Bronchial epithelial cell (primary cell): ENCODE results near the gene SLC36A1. TPM values are rescaled to one million over a fixed set of nuclear protein-coding genes. Genes with fewer than 3 reads are reported as not detected.
A peak's percentile ranks its signal among the peaks of the same experiment; 100 is the strongest.

ENCODE experiments used
- DNase-seq: peaks from one replicate; pipeline ENCODE4 v3.0.0-alpha.2; 2010; ENCODE audit warnings: low read depth
- FAIRE-seq: peaks from 2 replicates; lab custom pipeline; 2011; peaks lifted over from hg19 to GRCh38; lab: Jason Lieb, UNC
- H3K27me3 ChIP-seq: 2 replicates; pipeline ENCODE4 v1.5.1; 2011; ENCODE audit warnings: low read length; ENCODE audit not compliant: control insufficient read depth, insufficient read depth
- H3K36me3 ChIP-seq: 2 replicates; pipeline ENCODE4 v1.5.1; 2011; ENCODE audit warnings: low read length; ENCODE audit not compliant: control insufficient read depth, insufficient read depth
- H3K4me3 ChIP-seq: 2 replicates; pipeline ENCODE4 v1.5.1; 2011; ENCODE audit warnings: mild to moderate bottlenecking, low read depth, low read length, control low read depth
- total RNA-seq: library from RNA; depleted of rRNA; stranded (reverse); fragments of >200 nt; gene quantifications from 2 replicates; pipeline ENCODE4 v1.2.1, GENCODE V29; 2014
- TF ChIP-seq, protein P1 (sequence below): IDR thresholded peaks from 2 replicates; pipeline ENCODE4 v1.5.1; 2011; ENCODE audit warnings: mild to moderate bottlenecking, moderate library complexity, low read length, control low read depth, inconsistent platforms; ENCODE audit not compliant: insufficient read depth, severe bottlenecking

SLC36A1 gene
- total RNA-seq, 1 donor from 2014 or later: 4.5 TPM

DNA sequence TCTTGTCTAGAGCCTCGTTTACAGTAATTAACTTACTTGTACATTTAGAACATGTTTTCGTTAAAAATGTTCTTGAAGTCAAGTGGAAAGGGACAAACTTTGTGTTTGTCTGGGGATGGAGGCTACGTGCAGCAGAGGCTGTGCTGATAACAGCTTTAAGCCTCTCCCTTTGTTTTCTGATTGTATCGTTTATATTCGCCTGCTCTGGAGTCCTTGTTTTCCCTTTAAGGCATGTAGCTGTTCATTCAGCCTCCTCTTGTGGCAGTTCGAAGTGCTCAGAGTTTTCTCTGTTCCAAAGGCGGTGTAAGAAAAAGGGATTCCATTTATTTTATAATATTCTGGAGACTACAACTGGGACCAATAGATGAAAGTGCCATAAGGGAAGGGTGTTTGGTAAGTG, 1.9 kb downstream of the SLC36A1 start:
- H3K27me3 ChIP-seq: no peaks in the 10 kb centered on the region
- no peak overlapping the region for H3K4me3 ChIP-seq
- no peaks in the 10 kb centered on the region for H3K36me3 ChIP-seq
- no peak for FAIRE-seq
- DNase-seq: no peak
- TF ChIP-seq, protein P1, sequence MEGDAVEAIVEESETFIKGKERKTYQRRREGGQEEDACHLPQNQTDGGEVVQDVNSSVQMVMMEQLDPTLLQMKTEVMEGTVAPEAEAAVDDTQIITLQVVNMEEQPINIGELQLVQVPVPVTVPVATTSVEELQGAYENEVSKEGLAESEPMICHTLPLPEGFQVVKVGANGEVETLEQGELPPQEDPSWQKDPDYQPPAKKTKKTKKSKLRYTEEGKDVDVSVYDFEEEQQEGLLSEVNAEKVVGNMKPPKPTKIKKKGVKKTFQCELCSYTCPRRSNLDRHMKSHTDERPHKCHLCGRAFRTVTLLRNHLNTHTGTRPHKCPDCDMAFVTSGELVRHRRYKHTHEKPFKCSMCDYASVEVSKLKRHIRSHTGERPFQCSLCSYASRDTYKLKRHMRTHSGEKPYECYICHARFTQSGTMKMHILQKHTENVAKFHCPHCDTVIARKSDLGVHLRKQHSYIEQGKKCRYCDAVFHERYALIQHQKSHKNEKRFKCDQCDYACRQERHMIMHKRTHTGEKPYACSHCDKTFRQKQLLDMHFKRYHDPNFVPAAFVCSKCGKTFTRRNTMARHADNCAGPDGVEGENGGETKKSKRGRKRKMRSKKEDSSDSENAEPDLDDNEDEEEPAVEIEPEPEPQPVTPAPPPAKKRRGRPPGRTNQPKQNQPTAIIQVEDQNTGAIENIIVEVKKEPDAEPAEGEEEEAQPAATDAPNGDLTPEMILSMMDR: no peak

DNA sequence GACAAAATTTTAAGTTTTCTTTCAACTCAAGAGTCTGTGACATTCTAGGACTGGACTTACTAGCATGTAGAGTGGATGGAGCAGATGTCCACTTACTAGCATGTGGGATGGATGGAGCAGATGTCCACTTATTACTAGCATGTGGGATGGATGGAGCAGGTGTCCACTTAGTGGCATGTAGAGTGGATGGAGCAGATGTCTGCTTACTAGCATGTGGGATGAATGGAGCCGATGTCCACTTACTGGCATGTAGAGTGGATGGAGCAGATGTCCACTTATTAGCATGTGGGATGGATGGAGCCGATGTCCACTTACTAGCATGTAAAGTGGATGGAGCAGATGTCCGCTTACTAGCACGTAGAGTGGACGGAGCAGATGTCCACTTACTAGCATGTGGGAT, 2.4 kb downstream of the SLC36A1 start:
- no peaks in the 10 kb centered on the region for H3K36me3 ChIP-seq
- H3K27me3 ChIP-seq: no peaks in the 10 kb centered on the region
- TF ChIP-seq, protein P1: no peak
- no peak for FAIRE-seq
- DNase-seq: no peak
- no peak overlapping the region for H3K4me3 ChIP-seq

DNA sequence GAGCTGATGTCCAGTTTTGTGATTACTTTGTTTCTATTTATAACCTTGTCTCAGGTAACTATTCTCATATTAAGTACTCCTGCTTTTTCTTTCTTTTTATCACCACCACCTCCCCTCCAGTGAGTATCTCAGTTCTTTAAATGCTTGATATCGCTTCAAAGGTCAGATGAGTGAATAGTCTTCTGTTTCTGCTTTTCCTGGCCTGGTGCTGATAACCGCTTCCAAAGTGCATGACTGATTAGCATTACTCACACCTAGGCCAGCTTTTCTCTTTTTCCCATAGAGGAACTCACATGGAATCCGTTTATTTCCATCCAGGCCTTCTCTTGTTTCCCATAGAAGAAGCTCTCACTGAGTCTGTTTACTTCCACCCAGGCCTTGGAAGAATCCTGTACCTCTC, 3.2 kb downstream of the SLC36A1 start:
- TF ChIP-seq, protein P1: no peak
- Histone ChIP-seq H3K4me3 (no peak overlapping the region), H3K36me3 (no peaks in the 10 kb centered on the region), H3K27me3 (no peaks in the 10 kb centered on the region)
- FAIRE-seq (no peak), DNase-seq (no peak)

DNA sequence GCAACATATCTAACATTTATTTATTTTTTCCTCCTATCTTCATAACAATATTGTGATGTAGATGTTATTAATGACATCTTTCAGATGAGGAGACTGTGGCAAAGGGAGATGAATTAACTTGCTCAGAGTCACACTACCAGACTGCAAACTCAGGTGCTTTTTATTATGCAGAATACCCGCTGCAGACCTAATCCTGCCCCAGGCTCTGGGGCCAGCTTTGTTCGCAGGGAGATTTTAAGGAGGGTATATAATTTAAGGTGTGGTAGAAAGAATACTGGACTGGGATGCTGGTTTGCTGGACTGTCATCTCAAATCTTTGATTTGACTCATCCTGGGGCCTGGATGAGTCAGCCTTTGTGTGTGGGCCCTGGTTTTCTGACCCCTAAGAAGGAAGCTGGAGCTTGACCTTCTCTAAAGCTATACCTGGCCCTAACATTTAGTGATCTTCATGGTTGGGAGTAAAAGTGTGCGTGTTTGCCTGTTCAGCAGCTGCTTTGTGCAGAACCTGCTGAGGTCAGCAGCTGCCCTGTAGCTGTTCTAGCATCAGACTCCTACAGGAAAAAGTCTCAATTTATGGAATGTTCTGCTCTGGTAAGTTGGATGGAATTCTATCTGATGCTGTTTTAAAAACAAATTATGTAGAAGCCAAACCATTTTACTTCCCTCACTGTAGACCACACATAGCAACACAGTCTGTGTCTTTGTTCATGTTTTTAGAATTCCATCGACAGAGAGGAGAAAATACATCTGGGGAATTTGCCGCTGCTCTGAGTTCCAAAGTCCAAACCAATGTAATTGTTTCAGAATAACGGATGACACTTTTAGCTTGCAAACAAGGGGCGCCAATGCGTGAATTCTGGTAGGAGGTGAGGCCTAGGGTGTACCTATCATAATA, 4.5 kb downstream of the SLC36A1 start:
- H3K27me3 ChIP-seq: no peaks in the 10 kb centered on the region
- no peak for FAIRE-seq
- no peak overlapping the region for H3K4me3 ChIP-seq
- H3K36me3 ChIP-seq: no peaks in the 10 kb centered on the region
- DNase-seq: peak; percentile 42
- TF ChIP-seq, protein P1: no peak

DNA sequence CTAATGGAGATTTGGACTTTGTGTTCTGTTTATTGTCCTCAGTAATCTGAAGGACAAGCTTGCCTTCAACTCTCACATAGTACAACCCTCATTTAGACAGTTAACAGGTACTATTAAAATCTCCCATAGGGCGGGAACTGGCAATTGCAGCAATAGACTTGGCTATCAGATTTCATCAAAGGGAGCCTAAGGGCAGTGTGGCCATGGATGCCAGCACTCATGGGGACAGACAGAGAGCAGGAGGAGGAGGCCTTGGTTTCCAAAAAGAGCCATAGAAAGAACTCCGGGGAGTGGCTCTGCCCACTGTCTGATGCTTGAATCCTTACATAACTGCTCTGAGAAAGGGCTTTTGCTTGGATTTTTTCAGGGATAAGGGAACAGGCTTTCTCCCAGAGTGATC, 6.8 kb downstream of the SLC36A1 start:
- Histone ChIP-seq H3K36me3 (no peaks in the 10 kb centered on the region), H3K27me3 (no peaks in the 10 kb centered on the region), H3K4me3 (no peak overlapping the region)
- no peak for FAIRE-seq
- TF ChIP-seq, protein P1: no peak
- no peak for DNase-seq
